DMS153 (cell line): ENCODE data around the gene SLC25A25.
"Not testable (repeated sequence)": the region's sequence is repeated elsewhere in the genome, so short reads cannot be mapped to it uniquely, and the experiment has no call there.

Source experiments
- DNase-seq: peaks from one replicate; lab custom pipeline; 2025; lab: John Stamatoyannopoulos, UW

SLC25A25 gene

DNA sequence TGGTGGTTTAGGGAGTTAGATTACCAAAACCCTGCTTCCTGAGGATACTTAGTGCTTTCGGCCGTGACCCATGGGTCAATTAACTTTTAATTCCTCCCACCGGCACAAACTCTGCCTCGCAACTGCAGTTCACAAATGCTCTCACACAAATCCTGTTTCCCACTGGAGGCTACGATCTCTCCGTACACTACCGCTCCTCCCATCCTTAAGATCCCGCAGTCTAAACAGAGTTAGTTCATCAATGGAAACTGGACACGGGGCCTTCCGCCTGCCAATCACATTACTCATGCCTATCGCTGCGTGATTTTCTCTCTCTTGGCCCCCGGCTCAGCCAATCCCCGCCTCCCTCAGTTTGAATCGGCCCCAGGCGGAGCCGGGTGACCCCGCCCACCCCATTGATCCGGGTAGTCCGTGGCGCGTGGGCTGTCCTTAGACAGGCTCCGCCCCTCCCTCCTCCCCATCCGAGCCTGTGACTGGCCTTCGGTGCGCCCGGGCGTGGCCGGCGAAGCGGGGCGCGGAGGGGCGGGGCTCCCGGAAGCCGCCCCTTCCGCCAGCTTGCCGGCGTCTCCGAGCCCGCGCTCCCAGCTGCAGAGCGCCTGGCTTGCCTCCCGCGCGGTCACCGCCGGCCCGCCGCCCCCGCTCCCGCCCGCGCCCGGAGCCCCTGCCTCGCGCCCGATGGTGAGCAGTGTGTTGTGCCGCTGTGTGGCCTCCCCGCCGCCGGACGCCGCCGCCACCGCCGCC, at the start of gene SLC25A25:
TSS of gene SLC25A25 (plus strand) at position 588 of the 741 bp plus-strand sequence. CDS start at position 676, 88 bp downstream.
- DNase-seq = peak; percentile 98

DNA sequence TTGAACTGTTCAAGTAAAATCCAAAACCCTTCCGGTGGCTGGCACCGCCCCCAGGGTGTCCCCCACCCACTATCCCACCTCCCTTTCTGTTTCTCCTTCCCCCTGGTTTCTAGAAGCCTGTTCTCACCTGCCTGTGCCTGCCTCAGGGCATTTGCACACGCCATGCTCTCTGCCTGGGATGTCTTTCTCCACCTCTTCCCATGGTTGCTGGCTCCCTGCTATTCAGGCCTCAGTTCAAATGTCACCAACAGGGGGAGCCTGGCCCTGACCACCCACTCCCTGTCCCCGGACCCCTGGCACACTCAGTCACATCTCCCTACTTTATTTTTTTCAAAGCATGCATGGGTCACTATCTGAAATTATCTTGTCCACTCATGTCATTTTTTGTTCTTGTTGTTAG, 47.3 kb upstream of the SLC25A25 start:
- no peak for DNase-seq

DNA sequence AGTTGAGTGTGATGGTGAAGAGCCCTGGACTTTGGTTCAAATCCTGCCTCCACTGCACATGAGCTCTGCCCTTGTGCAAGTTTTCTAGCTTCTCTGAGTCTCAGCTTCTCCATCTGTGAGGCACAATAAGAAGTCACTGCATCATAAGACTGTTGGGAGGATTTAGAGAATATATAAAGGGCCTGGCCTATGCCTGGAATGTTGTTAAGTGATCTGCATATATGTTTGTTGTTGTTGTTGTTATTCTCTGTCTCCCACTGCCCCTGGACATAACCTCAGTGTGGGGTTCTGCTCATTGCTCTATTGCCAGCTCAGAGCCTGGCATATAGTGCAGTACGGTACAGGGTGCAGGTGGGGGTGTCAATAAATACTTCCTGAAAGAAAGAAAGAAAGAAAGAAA, 46.9 kb upstream of the SLC25A25 start:
- DNase-seq = no peak

DNA sequence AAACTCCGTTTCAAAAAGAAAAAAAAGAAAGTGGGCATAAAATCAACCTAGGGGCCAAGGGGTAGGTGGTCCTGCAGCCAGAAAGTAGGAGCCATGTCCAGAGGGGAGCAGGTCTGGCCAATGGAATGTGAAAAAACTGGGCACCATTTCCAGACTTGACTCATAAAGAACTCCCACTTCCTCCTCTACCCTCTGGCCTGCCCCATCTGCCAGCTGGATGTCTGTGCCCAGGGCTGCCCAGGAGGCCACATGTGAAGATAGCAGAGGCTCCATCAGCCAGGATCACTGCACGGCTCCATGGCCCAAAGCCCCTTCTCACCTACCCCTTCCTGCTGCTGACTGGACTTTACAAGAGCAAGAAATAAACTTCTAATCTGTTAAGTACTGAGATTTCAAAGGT, 45.1 kb upstream of the SLC25A25 start:
- DNase-seq = no peak

DNA sequence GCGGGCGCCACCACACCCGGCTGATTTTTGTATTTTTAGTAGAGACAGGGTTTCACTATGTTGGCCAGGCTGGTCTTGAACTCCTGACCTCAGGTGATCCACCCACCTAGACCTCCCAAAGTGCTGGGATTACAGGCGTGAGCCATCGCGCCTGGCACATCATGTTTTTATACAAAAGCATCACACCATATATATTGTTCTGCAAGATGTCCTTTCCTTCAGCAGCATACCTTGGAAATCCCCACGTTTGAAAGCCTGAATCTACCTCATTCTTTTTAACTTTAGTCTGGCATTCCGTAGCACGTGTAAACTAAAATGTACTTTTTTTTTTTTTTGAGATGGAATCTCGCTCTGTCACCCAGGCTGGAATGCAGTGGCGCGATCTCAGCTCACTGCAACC, 44.4 kb upstream of the SLC25A25 start:
- not testable (repeated sequence) for DNase-seq

DNA sequence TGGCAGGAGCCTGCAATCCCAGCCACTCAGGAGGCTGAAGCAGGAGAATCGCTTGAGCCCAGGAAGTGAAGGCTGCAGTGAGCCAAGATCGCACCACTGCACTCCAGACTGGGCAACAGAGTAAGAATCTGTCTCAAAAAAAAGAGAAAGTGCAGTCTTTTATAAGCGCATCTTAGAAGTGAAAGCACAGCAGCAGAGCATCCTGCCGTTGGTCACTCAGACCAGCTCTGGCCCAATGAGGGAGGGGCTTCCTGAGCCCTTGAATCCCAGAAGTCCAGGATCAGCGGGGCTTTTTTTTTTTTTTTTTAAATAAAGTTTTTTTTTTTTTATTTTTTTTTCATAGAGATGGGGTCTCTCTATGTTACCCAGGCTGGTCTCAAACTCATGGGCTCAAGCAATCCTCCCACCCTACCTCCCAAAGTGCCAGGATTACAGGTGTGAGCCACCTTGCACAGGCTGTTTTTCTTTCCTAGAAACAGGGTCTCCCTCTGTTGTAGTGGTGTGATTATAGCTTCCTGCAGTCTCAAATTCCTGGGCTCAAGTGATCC, 43.2 kb upstream of the SLC25A25 start:
- DNase-seq = no peak

DNA sequence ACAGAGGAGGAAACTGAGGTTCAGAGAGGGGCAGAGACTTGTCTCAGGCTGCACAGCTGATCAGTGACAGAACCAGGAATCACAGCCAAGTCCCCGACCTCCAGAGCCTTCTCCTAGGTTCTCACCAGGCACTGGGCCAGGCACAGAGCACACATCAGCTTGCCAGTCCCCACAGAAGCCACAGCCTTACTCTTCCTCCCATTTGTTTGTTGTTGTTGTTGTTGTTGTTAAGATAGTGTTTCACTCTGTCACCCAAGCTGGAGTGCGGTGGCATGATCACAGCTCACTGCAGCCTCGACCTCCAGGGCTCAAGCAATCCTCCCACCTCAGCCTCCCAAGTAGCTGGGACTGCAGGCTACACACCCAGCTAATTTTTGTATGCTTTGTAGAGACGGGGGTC, 42.3 kb upstream of the SLC25A25 start:
- no peak for DNase-seq

DNA sequence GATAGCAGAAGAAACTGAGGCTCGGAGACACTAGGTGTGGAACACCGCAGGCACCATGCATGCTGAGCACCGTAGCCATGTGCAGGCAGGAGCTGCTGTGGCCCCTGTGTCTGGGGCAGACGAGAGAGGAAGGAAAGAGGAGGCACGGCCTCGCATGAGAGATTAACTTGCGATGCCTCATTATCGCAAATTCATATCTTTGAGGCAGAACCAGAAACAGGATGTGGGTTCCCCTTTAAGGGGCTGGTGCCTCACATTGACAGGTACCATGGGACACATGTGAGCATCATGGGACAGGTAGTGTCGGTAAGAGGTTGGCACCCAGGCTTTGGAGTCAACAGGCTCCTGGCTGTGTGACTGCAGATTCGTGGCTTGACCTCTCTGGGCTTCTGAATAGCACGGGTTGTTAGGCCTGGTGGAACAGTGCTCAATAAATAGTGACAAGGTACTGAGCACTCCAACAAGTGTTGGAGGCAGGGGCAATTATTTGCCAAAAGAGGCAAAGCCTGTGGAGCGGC, 41.7 kb upstream of the SLC25A25 start:
- no peak for DNase-seq

DNA sequence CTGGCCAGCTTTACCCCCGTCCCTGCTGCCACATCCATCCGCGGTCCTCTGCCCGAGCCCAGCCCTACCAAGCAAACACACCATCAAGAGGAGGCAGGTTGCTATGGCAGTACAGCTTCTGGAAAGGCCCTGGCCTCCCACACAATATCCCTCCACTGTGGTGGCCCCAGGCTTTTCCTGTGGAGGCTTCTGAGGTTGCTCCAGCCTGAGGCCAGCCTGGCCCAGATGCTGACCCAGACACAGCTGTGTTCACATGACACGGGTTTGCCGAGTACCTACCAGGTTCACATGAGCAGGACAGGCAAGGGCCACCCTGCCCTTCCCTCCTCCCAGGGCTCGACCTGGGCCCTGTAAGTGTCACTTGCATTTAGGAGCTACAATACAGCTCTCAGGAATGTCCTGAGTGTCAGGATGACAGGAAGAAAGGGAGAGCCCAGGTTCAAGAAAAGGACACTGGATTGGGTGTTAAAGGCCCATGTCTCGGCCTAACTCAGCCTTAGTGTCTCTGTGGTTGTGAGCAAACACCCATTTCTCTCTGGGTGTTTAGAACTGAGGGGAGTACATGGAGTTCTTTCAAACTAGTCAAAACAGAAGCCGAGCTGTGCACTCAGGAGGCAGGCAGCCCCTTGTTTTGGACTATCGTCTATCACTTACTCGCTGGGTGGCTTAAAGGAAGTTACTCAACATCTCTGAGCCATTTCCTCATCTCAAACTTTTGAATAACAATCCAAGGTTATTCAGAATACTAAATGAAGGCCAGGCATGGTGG, 41.1 kb upstream of the SLC25A25 start:
- DNase-seq = no peak

DNA sequence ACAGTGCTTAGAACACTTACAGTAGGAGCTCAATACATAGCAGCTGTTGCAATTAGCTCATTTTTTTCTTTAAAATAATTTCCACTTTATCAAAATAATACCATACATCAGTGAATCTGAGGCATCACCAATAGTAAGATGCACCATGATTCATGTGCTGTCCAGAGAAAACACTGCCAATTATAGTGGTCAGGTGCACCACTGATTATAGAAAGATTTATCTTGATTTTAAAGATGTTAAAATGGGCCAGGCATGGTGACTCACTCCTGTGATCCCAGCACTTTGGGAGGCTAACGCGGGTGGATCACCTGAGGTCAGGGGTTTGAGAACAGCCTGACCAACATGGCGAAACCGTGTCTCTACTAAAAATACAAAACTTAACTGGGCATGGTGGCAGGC, 40.3 kb upstream of the SLC25A25 start:
- DNase-seq = no peak

DNA sequence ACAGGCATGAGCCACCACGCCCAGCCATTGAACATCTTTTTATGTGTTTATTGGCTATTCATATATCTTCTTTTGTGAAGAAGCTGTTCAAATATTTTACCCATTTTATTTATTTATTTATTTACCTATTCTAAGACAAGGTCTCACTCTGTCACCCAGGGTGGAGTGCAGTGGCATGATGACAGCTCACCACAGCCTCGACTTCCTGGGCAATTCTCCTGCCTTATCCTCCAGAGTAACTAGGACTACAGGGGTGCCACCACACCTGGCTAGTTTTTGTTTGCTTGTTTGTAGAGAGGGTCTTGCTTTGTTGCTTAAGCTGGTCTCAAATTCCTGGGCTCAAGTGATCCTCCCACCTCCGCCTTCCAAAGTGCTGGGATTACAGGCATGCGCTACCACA, 34.4 kb upstream of the SLC25A25 start:
- no peak for DNase-seq

DNA sequence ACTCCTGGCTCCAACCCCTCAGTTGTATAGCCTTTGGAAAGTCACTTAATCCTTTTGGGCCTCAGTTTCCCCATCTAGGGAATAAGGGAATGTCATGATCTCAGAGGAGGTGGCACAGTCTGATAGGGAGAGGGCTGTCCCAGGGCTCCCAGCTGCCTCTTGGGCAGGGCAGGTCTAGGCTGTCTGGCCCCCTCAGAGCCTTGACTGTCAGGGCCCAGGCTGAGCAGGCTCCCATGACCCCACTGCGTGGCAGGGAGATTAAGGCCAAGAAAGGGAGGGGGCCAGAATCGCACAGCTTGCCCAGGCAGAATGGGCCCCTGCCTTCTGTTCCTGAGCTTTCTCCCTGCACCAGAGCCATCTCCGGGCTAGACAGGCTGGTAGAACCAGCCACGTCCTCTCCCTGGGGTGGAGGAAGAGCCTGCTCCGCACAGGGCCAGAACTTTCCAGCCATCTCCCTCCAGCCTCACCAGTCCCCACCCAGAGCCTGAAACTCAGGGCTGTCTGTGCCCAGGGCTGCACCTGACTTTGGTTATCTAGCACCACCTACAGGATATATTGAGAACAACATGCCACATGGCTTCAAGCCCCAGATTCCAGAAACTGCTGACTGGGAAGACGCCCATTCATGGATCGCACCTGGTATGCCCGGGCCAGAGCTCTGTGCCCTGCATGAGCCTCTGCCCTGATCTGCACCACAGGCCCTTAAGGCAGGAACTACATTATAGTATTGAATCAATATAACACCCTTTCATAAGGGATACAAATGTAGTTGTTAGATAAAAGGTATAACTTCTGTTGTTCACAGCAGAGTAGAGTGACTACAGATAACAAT, 33.0 kb upstream of the SLC25A25 start:
- peak; percentile 84 for DNase-seq

DNA sequence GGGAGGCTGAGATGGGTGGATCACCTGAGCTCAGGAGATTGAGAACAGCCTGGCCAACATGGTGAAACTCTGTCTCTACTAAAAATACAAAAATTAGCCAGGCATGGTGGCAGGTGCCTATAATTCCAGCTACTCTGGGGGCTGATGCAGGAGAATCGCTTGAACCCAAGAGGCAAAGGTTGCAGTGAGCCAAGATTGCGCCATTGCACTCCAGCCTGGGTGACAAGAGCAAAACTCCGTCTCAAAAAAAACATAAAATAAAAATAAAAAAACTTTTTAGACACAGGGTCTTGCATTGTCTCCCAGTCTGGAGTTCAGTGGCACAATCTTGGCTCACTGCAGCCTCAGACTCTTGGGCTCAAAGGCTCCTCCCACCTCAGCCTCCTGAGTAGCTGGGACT, 31.5 kb upstream of the SLC25A25 start:
- not testable (repeated sequence) for DNase-seq

DNA sequence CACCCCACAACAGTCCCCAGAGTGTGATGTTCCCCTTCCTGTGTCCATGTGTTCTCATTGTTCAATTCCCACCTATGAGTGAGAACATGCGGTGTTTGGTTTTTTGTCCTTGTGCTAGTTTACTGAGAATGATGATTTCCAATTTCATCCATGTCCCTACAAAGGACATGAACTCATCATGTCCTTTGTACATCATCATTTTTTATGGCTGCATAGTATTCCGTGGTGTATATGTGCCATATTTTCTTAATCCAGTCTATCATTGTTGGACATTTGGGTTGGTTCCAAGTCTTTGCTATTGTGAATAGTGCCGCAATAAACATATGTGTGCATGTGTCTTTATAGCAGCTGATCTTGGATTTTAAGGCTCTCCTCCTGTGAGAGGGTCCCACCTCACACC, 27.2 kb upstream of the SLC25A25 start:
- not testable (repeated sequence) for DNase-seq

DNA sequence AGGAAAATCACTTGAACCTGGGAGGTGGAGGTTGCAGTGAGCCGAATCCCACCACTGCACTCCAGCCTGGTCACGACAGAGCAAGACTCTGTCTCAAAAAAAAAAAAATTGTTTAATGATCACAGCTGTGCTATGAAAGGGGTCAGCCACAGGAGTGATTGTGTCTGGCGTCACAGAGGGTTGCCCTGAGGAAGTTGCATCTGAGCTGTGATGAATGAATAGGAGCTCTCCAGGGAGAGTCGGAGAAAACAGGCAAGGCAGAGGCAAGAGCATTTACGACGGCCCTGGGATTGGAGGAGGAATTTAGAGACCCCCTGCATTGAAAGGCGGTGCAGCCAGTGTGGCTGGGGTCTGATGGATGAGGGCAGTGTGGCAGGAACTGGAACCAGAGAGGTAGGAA, 26.0 kb upstream of the SLC25A25 start:
- DNase-seq = no peak

DNA sequence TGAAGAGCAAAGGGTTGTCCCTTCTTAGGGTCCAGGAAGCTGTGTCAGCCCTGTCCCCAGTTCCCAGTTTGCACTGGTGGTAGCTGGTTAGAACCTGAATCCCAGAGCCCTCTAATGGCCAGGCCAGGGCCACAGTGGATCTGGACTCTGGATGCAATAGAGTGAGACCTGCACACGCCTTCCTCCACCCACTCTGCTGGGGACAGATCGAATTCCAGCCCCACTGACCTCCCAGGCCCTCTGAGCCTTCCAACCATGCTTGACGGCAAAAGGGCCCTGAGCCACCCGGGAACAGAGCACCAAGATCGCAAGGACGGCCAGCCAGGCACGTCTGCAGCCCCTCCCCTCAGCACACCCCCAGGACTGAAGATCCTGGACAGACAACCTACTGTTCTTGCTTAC, 24.6 kb upstream of the SLC25A25 start:
- no peak for DNase-seq

DNA sequence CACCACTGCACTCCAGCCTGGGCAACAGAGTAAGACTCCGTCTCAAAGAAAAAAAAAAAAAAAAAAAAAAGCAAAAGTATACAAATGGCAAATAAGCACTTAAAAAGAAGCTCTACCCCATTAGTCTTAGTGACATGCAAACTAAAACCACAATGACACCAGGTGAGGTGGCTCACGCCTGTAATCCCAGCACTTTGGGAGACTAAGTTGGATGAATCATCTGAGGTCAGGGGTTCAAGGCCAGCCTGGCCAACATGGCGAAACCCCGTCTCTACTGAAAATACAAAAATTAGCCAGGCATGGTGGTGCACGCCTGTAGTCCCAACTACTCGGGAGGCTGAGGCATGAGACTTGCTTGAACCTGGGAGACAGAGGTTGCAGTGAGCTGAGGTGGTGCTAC, 22.6 kb upstream of the SLC25A25 start:
- DNase-seq = not testable (repeated sequence)

DNA sequence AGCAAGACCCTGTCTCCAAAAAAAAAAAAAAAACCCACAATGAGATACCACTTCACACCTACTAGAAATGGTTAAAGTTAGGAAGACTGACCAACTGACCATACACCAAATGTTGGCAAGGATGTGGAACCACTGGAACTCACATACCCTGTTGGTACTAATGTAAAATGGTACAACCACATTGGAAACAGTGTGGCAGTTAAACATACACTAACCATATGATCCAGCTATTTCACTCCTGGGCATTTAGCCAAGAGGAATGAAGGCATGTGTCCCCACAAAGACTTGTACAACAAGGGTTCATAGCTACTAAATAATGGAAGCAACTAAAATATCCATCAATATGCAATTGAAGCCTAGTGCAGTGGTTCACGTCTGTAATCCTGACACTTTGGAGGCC, 22.2 kb upstream of the SLC25A25 start:
- no peak for DNase-seq

DNA sequence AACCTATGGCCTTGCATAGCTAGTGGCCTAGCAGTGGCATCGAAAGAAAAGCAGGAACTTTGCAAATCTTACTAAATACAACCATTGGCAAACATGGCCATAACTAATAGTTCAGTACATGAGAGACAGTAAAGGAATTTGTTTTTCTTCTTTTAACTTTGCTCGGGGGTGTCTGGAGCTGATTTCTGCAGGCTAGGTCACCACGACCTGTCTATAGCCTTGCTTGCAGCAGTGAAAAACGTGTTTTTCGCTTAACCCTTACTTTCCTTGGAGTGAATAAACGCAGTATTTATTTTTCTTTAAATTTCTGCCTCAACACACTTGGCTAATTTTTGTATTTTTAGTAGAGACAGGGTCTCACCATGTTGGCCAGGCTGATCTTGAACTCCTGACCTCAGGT, 20.8 kb upstream of the SLC25A25 start:
- no peak for DNase-seq

DNA sequence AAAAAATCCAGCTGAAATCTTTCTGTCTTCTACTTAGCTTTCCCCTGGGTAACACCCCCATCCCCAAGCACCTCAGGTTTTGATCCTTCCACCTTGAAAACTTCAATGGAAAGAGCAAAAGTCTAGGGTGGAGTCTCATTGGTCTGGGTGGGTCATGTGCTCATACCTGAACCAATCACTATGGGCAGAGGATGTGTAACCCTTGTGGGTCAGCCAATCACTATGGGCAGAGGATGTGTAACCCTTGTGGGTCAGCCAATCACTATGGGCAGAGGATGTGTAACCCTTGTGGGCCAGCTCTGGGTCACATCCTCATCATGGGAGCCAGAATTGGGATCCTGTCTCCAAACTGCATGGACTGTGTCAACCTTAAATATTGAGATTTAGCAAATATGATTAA, 19.4 kb upstream of the SLC25A25 start:
- no peak for DNase-seq

DNA sequence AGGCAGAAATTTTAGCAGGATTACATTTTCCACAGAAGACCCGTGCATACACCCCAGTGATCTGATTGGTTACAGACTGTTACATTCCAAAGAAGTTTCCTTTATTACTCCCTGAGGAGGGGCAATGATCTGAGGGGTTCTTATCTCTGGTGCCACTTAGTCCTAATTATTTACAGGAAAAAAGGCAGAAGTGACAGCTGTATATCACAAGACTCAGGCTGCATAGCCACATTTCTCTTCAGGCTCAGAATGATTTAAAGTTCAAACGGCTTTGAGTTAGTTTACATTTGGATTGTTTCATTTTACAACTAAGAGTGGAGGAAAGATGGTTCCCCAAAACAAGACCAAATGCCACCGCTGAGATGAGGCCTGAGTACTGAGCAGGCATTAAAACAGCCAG, 18.2 kb upstream of the SLC25A25 start:
- DNase-seq = no peak
